ENCODE measurements around the gene KCNQ1.

- no peak for TF ChIP-seq CTCF (IDR thresholded peaks at IDR 0.05)
- peak in 1 of 2 donors; percentile 62 for TF ChIP-seq POLR2AphosphoS5 (IDR thresholded peaks at IDR 0.05; ENCODE audit: insufficient read depth in 1 of 2, low read depth in 1 of 2)
- no peak for TF ChIP-seq POLR2A (IDR thresholded peaks at IDR 0.05)
Measured at GRCh38 chr11:2883979-2884815, 439.4 kb downstream of the KCNQ1 start.
